HepG2 (cell line): Measurements from ENCODE around the gene CFAP221. TPM values are rescaled to one million over a fixed set of nuclear protein-coding genes. Genes with fewer than 3 reads are reported as not detected.

Experiments
- AGO1 ChIP-seq: fragments of 200-400 bp; formaldehyde crosslinking; IDR thresholded peaks from 2 replicates; pipeline ENCODE4 v1.6.1; 2017; ENCODE audit warnings: mild to moderate bottlenecking, low read depth, low read length, moderate library complexity; ENCODE audit not compliant: poor library complexity, severe bottlenecking
- AGO2 ChIP-seq: fragments of 200-400 bp; formaldehyde crosslinking; optimal IDR thresholded peaks from 2 replicates; pipeline ENCODE3; 2017; ENCODE audit warnings: mild to moderate bottlenecking, low read depth, low read length, moderate library complexity
- EP300 ChIP-seq, 3 experiments: sonication (generic) in 1 of 3; formaldehyde crosslinking in 1 of 3; IDR thresholded peaks; 2 replicates each; pipeline versions ENCODE4 v1.5.1 to v1.6.1; 2011 to 2020; ENCODE audit warnings: low read depth in 2 of 3, low read length in 2 of 3, borderline replicate concordance in 1 of 3, improper control_type of control experiment in 1 of 3, mild to moderate bottlenecking in 1 of 3, missing genetic modification reagents in 1 of 3, moderate library complexity in 1 of 3
- HOXA3 ChIP-seq: sonication (generic); formaldehyde crosslinking; IDR thresholded peaks from 2 replicates; pipeline ENCODE4 v1.5.0; 2020; ENCODE audit warnings: missing genetic modification reagents
- NR1H2 ChIP-seq: sonication (generic); formaldehyde crosslinking; IDR thresholded peaks from 2 replicates; pipeline ENCODE4 v1.8.1; 2022; ENCODE audit warnings: low read depth, missing genetic modification reagents, borderline replicate concordance
- SRSF9 ChIP-seq: fragments of 200-400 bp; formaldehyde crosslinking; IDR thresholded peaks from 2 replicates; pipeline ENCODE4 v1.6.1; 2018; ENCODE audit warnings: borderline replicate concordance, mild to moderate bottlenecking, low read depth, low read length; ENCODE audit not compliant: insufficient read depth, poor library complexity, severe bottlenecking
- ZBTB38 ChIP-seq: sonication (generic); formaldehyde crosslinking; IDR thresholded peaks from 2 replicates; pipeline ENCODE4 v1.5.1; 2020; ENCODE audit warnings: mild to moderate bottlenecking, missing genetic modification reagents
- ZKSCAN5 ChIP-seq: sonication (generic); formaldehyde crosslinking; IDR thresholded peaks from 2 replicates; pipeline ENCODE4 v1.5.1; 2020; ENCODE audit warnings: mild to moderate bottlenecking, missing genetic modification reagents
- ZNF12 ChIP-seq: sonication (generic); formaldehyde crosslinking; IDR thresholded peaks from 2 replicates; pipeline ENCODE4 v1.5.0; 2020; ENCODE audit warnings: missing genetic modification reagents
- ZNF260 ChIP-seq: sonication (generic); formaldehyde crosslinking; IDR thresholded peaks from 2 replicates; pipeline ENCODE4 v1.4.0; 2020; ENCODE audit warnings: missing genetic modification reagents, low read depth, mild to moderate bottlenecking, borderline replicate concordance
- ZNF326 ChIP-seq: sonication (generic); formaldehyde crosslinking; IDR thresholded peaks from 2 replicates; pipeline ENCODE4 v1.4.0; 2020; ENCODE audit warnings: missing genetic modification reagents, borderline replicate concordance
- ZNF431 ChIP-seq: sonication (generic); formaldehyde crosslinking; IDR thresholded peaks from 2 replicates; pipeline ENCODE4 v1.9.0; 2022; ENCODE audit warnings: missing genetic modification reagents, low read depth, mild to moderate bottlenecking, borderline replicate concordance
- ZNF564 ChIP-seq: sonication (generic); formaldehyde crosslinking; IDR thresholded peaks from 2 replicates; pipeline ENCODE4 v1.8.1; 2023; ENCODE audit warnings: mild to moderate bottlenecking, missing genetic modification reagents
- ZNF75D ChIP-seq: sonication (generic); formaldehyde crosslinking; IDR thresholded peaks from 2 replicates; pipeline ENCODE4 v1.8.1; 2023; ENCODE audit warnings: missing genetic modification reagents, mild to moderate bottlenecking, borderline replicate concordance
- polyA plus RNA-seq, 8 experiments: library from polyadenylated mRNA; depleted of rRNA in 3 of 8; stranded (reverse) in 7 of 8; unstranded in 1 of 8; fragments of >200 nt; fragmentation: Illumina TruSeq in 4 of 8; extraction: Trizol in 4 of 8; gene quantifications; 2 replicates each; pipeline versions ENCODE4 v1.2.1 to v1.2.3, GENCODE V29; 2011 to 2016; ENCODE audit warnings: low read depth in 4 of 8, missing spikeins in 1 of 8, mixed read lengths in 1 of 8; ENCODE audit not compliant: insufficient read depth in 1 of 8
- total RNA-seq, 5 experiments: library from RNA; depleted of rRNA; stranded (reverse); fragments of >200 nt; fragmentation: Illumina TruSeq; extraction: Trizol; gene quantifications; 2 replicates each; pipeline ENCODE4 v1.2.3, GENCODE V29; 2016; ENCODE audit warnings: low read depth in 1 of 5
- TF ChIP-seq, protein P1 (sequence below): sonication (generic); formaldehyde crosslinking; IDR thresholded peaks from 2 replicates; pipeline ENCODE4 v1.4.0; 2020; ENCODE audit warnings: missing genetic modification reagents
- TF ChIP-seq, protein P2 (sequence below), 2 experiments: sonication (generic) in 1 of 2; formaldehyde crosslinking in 1 of 2; IDR thresholded peaks; 2 replicates each; pipeline versions ENCODE4 v1.5.1 to v1.6.1; 2011 to 2020; ENCODE audit warnings: borderline replicate concordance in 1 of 2, low read depth in 1 of 2, low read length in 1 of 2, mild to moderate bottlenecking in 1 of 2, missing genetic modification reagents in 1 of 2, moderate library complexity in 1 of 2
- TF ChIP-seq, protein P3 (sequence below): sonication (generic); formaldehyde crosslinking; IDR thresholded peaks from 2 replicates; pipeline ENCODE4 v1.4.0; 2020; ENCODE audit warnings: missing genetic modification reagents

The CFAP221 gene
- total and polyA plus RNA-seq, 2 of the 13 experiments (the other 11 are each of a cell fraction or from before 2014, with no cell fraction given): not detected

DNA sequence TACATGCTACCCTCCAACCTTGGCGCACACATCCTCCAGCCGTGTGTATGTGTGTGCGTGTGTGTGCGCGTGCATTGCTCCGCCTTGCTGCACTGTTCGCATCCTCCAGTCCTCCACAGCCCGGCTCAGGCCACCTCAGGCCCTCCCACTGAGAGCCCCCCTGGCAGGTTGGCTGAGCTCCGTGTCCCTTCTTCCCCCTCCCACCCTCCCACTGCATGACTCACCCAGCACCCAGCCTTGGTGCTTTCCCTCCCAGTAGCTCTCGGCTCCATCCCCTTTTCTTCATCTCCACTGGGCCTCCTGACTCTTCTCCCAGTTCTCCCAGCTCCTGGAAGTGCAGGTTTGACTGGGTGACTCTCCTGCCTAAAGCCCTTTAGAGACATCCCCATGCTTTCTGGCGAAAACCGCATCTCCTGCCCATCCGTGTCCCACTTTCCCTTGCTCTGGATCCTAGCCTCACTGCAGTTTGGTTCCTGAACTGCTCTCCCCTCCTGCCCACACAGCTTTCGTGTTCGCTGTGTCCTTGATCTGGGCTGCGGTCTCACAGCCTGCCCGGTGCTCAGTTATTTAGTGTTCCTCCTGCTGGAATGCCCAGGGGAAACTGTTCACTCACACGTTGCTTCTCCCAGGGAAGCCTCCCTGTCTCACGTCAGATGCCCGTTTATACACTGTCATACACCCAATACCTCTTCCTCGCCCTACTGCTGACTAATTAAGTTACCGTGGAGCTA is 139.6 kb downstream of the CFAP221 start (continued):
- TF ChIP-seq NR1H2 (CRISPR knock-in tag) (no peak), AGO2 (peak; percentile 36), AGO1 (peak; percentile 72), ZNF431 (CRISPR knock-in tag) (no peak), HOXA3 (peak; percentile 28; the same call in 1 of the 2 replicates), ZBTB38 (0 out of 2 replicates have a peak, but pooled peaks have one; percentile 30), ZNF326 (no peak), ZKSCAN5 (CRISPR knock-in tag) (no peak), ZNF12 (no peak), ZNF75D (CRISPR knock-in tag) (no peak), EP300 (IDR thresholded peaks at IDR 0.05; ENCODE audit: low read depth in 2 of 2, low read length in 2 of 2) (no peak), EP300 (CRISPR knock-in tag; IDR thresholded peaks at IDR 0.05; ENCODE audit: borderline replicate concordance) (no peak), ZNF260 (no peak), ZNF564 (CRISPR knock-in tag) (no peak), SRSF9 (no peak)
- TF ChIP-seq, protein P1, sequence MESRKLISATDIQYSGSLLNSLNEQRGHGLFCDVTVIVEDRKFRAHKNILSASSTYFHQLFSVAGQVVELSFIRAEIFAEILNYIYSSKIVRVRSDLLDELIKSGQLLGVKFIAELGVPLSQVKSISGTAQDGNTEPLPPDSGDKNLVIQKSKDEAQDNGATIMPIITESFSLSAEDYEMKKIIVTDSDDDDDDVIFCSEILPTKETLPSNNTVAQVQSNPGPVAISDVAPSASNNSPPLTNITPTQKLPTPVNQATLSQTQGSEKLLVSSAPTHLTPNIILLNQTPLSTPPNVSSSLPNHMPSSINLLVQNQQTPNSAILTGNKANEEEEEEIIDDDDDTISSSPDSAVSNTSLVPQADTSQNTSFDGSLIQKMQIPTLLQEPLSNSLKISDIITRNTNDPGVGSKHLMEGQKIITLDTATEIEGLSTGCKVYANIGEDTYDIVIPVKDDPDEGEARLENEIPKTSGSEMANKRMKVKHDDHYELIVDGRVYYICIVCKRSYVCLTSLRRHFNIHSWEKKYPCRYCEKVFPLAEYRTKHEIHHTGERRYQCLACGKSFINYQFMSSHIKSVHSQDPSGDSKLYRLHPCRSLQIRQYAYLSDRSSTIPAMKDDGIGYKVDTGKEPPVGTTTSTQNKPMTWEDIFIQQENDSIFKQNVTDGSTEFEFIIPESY (CRISPR knock-in tag): no peak
- TF ChIP-seq, protein P2, sequence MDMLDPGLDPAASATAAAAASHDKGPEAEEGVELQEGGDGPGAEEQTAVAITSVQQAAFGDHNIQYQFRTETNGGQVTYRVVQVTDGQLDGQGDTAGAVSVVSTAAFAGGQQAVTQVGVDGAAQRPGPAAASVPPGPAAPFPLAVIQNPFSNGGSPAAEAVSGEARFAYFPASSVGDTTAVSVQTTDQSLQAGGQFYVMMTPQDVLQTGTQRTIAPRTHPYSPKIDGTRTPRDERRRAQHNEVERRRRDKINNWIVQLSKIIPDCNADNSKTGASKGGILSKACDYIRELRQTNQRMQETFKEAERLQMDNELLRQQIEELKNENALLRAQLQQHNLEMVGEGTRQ (IDR thresholded peaks at IDR 0.05; ENCODE audit: low read depth, low read length): no peak
- TF ChIP-seq, protein P2 (CRISPR knock-in tag; IDR thresholded peaks at IDR 0.05; ENCODE audit: borderline replicate concordance): no peak
- TF ChIP-seq, protein P3, sequence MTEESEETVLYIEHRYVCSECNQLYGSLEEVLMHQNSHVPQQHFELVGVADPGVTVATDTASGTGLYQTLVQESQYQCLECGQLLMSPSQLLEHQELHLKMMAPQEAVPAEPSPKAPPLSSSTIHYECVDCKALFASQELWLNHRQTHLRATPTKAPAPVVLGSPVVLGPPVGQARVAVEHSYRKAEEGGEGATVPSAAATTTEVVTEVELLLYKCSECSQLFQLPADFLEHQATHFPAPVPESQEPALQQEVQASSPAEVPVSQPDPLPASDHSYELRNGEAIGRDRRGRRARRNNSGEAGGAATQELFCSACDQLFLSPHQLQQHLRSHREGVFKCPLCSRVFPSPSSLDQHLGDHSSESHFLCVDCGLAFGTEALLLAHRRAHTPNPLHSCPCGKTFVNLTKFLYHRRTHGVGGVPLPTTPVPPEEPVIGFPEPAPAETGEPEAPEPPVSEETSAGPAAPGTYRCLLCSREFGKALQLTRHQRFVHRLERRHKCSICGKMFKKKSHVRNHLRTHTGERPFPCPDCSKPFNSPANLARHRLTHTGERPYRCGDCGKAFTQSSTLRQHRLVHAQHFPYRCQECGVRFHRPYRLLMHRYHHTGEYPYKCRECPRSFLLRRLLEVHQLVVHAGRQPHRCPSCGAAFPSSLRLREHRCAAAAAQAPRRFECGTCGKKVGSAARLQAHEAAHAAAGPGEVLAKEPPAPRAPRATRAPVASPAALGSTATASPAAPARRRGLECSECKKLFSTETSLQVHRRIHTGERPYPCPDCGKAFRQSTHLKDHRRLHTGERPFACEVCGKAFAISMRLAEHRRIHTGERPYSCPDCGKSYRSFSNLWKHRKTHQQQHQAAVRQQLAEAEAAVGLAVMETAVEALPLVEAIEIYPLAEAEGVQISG (CRISPR knock-in tag): 0 out of 2 replicates have a peak, but pooled peaks have one; percentile 19
